ENCODE data around the gene EHMT1.

EHMT1 gene

DNA sequence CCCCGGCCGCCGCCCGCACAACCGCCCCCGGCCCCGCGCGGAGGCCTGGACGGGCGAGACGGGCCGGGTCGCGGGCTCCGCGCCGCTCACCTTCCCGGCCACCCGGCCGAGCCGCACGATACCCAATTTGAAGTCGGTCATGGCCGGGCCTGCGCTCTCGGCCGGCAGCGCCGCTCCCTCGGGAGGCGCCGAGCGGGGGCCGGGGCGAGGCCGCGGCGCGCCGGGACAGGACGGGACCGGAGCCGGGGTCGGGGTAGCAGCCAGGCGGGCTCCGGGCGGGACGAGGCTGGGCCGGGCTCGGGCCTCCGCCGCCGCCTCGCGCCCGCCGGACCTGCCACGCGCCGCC, 28.7 kb upstream of the EHMT1 start:
- TF ChIP-seq POLR2AphosphoS5 (IDR thresholded peaks at IDR 0.05; ENCODE audit: low read depth, low read length) (no peak), TAF1 (IDR thresholded peaks at IDR 0.05; ENCODE audit: borderline replicate concordance, insufficient read depth, low read length) (no peak), FOXP2 (optimal IDR thresholded peaks at IDR 0.05; ENCODE audit: borderline replicate concordance, extremely low read depth, extremely low read length, insufficient read depth) (no peak), SIN3A (IDR thresholded peaks at IDR 0.05; ENCODE audit: borderline replicate concordance, insufficient read depth, low read length) (no peak)
- TF ChIP-seq, protein P1, sequence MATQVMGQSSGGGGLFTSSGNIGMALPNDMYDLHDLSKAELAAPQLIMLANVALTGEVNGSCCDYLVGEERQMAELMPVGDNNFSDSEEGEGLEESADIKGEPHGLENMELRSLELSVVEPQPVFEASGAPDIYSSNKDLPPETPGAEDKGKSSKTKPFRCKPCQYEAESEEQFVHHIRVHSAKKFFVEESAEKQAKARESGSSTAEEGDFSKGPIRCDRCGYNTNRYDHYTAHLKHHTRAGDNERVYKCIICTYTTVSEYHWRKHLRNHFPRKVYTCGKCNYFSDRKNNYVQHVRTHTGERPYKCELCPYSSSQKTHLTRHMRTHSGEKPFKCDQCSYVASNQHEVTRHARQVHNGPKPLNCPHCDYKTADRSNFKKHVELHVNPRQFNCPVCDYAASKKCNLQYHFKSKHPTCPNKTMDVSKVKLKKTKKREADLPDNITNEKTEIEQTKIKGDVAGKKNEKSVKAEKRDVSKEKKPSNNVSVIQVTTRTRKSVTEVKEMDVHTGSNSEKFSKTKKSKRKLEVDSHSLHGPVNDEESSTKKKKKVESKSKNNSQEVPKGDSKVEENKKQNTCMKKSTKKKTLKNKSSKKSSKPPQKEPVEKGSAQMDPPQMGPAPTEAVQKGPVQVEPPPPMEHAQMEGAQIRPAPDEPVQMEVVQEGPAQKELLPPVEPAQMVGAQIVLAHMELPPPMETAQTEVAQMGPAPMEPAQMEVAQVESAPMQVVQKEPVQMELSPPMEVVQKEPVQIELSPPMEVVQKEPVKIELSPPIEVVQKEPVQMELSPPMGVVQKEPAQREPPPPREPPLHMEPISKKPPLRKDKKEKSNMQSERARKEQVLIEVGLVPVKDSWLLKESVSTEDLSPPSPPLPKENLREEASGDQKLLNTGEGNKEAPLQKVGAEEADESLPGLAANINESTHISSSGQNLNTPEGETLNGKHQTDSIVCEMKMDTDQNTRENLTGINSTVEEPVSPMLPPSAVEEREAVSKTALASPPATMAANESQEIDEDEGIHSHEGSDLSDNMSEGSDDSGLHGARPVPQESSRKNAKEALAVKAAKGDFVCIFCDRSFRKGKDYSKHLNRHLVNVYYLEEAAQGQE (IDR thresholded peaks at IDR 0.05; ENCODE audit: insufficient read depth in 1 of 2, low read depth in 2 of 2, low read length in 2 of 2): no peak

DNA sequence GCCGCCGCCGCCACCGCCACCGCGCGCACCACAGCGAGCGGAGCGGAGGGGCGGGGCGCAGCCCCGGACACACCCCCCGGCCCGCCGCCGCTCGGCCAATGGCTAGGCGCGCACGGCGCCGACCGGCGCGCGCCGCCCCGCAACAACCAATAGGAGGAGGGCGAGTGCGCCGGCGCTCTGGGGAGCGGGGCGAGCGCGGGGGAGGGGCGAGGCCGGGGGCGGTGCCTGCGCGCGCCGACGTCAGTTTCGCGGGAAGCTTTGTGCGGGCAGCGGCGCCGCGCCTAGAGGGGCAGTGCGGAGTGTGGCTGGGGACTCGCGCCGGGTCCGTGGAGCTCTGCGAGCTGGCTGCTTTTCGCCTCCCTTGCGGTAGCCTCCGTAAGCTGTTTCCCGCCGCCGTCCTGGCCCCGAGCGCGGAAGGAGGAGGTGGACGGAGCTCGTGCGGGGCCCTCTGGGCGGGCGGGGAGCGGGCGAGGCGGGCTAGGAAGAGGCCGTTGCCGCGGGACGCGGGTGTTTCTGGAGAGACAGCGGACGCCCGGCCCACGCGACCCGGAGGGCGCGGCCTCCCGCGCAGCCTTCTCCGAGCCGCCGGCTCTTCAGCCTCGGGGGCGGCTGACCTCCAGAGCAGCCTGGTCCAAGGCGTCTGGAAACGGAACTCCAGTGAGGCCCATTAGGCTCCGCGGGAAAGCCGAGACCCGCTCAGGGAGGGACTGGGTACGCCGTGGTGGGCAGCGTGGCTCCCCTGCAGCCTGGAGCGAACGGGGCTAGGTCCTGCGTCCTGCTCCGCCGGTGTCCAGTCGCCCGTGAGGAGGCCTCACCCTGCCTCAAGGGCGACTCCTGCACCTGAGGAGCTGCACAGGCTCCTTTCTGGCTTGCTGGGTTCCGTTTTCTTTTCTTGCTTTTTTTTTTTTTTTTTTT, 28.1 kb upstream of the EHMT1 start, which contains the start of gene ZMYND19:
Gene ZMYND19 (minus strand): TSS at position 44 of the 915 bp plus-strand sequence. CDS start 249 bp downstream, outside the sequence.
- TF ChIP-seq, protein P1 (IDR thresholded peaks at IDR 0.05; ENCODE audit: insufficient read depth in 1 of 2, low read depth in 2 of 2, low read length in 2 of 2): no peak
- 0 out of 2 replicates have a peak, but pooled peaks have one; percentile 54 for TF ChIP-seq SIN3A (IDR thresholded peaks at IDR 0.05; ENCODE audit: borderline replicate concordance, insufficient read depth, low read length)
- TF ChIP-seq FOXP2 (optimal IDR thresholded peaks at IDR 0.05; ENCODE audit: borderline replicate concordance, extremely low read depth, extremely low read length, insufficient read depth): peak; percentile 33
- peak; percentile 68 for TF ChIP-seq POLR2AphosphoS5 (IDR thresholded peaks at IDR 0.05; ENCODE audit: low read depth, low read length)
- peak; percentile 48; the same call in 1 of the 2 replicates for TF ChIP-seq TAF1 (IDR thresholded peaks at IDR 0.05; ENCODE audit: borderline replicate concordance, insufficient read depth, low read length)

DNA sequence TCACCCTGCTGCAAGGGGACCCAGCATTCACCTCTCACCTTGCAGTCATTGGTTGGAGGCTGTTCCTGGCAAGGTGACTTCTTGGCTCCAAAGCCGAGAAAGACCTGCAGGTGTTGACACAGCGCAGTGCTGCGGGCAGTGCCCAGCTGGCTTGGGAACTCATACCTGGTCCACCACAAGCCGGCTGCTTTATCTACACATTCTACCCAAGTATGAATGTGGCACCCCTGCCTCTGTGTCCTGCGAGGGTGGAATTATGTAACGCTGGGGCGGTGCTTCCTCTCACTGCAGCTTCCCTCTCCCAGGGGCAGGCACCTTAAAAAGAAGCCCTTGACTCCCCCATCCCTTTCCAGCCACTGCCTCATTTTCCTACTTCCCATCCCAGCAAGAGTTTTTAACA, 26.0 kb upstream of the EHMT1 start:
- no peak for TF ChIP-seq POLR2AphosphoS5 (IDR thresholded peaks at IDR 0.05; ENCODE audit: low read depth, low read length)
- no peak for TF ChIP-seq FOXP2 (optimal IDR thresholded peaks at IDR 0.05; ENCODE audit: borderline replicate concordance, extremely low read depth, extremely low read length, insufficient read depth)
- no peak for TF ChIP-seq SIN3A (IDR thresholded peaks at IDR 0.05; ENCODE audit: borderline replicate concordance, insufficient read depth, low read length)
- TF ChIP-seq, protein P1 (IDR thresholded peaks at IDR 0.05; ENCODE audit: insufficient read depth in 1 of 2, low read depth in 2 of 2, low read length in 2 of 2): no peak
- TF ChIP-seq TAF1 (IDR thresholded peaks at IDR 0.05; ENCODE audit: borderline replicate concordance, insufficient read depth, low read length): no peak

DNA sequence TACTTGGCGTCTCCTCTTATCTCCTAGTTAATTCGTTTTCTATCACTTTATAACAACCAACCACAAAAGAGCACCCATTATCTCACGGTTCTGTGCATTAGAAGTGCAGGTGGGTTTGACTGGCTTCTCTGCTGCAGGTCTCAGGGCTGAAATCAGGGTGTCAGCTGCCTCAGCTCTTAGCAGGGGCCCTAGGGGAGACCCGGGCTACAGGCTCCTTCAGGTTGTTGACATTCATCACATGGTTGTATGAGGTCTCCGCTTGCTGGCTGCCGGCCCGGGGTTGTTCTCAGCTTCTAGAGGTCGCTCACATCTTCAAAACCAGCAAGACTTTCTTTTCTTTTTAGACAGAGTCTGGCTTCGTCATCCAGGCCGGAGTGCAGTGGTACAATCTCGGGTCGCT, 25.6 kb upstream of the EHMT1 start:
- TF ChIP-seq SIN3A (IDR thresholded peaks at IDR 0.05; ENCODE audit: borderline replicate concordance, insufficient read depth, low read length) (no peak), TAF1 (IDR thresholded peaks at IDR 0.05; ENCODE audit: borderline replicate concordance, insufficient read depth, low read length) (no peak), FOXP2 (optimal IDR thresholded peaks at IDR 0.05; ENCODE audit: borderline replicate concordance, extremely low read depth, extremely low read length, insufficient read depth) (no peak), POLR2AphosphoS5 (IDR thresholded peaks at IDR 0.05; ENCODE audit: low read depth, low read length) (no peak)
- TF ChIP-seq, protein P1 (IDR thresholded peaks at IDR 0.05; ENCODE audit: insufficient read depth in 1 of 2, low read depth in 2 of 2, low read length in 2 of 2): no peak
